Caco-2 (cell line): ENCODE data around the gene MOB3B. TPM values are rescaled to one million over a fixed set of nuclear protein-coding genes. Genes with fewer than 3 reads are reported as not detected.

Source experiments
- BruUV-seq: library from RNA; stranded (reverse); fragments of 400-500 nt; replicated peaks from 2 replicates; lab custom pipeline; 2021; lab: Mats Ljungman, UMichigan
- CTCF ChIA-PET: fragments of 300-600 bp; sonication (Branson Sonifier 250); formaldehyde crosslinking; loops from one replicate; lab custom pipeline; 2022; ENCODE audit warnings: antibody characterized with exemption; lab: Charles Lee
- POLR2A ChIA-PET: fragments of 300-600 bp; sonication (Branson Sonifier 250); formaldehyde crosslinking; loops from one replicate; lab custom pipeline; 2022; ENCODE audit warnings: antibody characterized with exemption; lab: Charles Lee
- DNase-seq, 2 experiments: peaks; one replicate each; pipeline versions ENCODE4 v3.0.0 to v3.0.0-alpha.2; 2020 to 2022
- H3K27me3 ChIP-seq: replicated peaks from 2 replicates; pipeline ENCODE4 v1.6.0; 2011; ENCODE audit warnings: low read length; ENCODE audit not compliant: control insufficient read depth, insufficient read depth
- H3K36me3 ChIP-seq: 2 replicates; pipeline ENCODE4 v1.5.1; 2011; ENCODE audit warnings: low read length; ENCODE audit not compliant: control insufficient read depth, insufficient read depth
- H3K4me1 ChIP-seq: fragments of 250-450 bp; sonication (Bioruptor Pico); 2 replicates; pipeline ENCODE4 v1.5.1; 2020; ENCODE audit warnings: mild to moderate bottlenecking
- H3K4me3 ChIP-seq: 2 replicates; pipeline ENCODE4 v1.5.1; 2011; ENCODE audit warnings: low read depth, mild to moderate bottlenecking, control low read depth, low read length
- H3K9me3 ChIP-seq: fragments of 250-450 bp; sonication (Bioruptor Pico); 2 replicates; pipeline ENCODE4 v1.5.1; 2020; ENCODE audit warnings: mild to moderate bottlenecking, moderate library complexity
- H3K27ac Mint-ChIP-seq: one replicate; pipeline ENCODE4 v1.8.0; 2022; ENCODE audit warnings: mixed read lengths; ENCODE audit not compliant: unreplicated experiment
- H3K27me3 Mint-ChIP-seq: one replicate; pipeline ENCODE4 v1.8.0; 2022; ENCODE audit warnings: mixed read lengths; ENCODE audit not compliant: insufficient read depth, unreplicated experiment
- H3K36me3 Mint-ChIP-seq: one replicate; pipeline ENCODE4 v1.8.0; 2022; ENCODE audit warnings: mild to moderate bottlenecking, mixed read lengths; ENCODE audit not compliant: insufficient read depth, unreplicated experiment
- H3K4me1 Mint-ChIP-seq: one replicate; pipeline ENCODE4 v1.8.0; 2022; ENCODE audit warnings: low read depth, mixed read lengths; ENCODE audit not compliant: unreplicated experiment
- H3K4me3 Mint-ChIP-seq: one replicate; pipeline ENCODE4 v1.8.0; 2022; ENCODE audit warnings: mild to moderate bottlenecking, moderate library complexity, mixed read lengths; ENCODE audit not compliant: unreplicated experiment
- H3K9me3 Mint-ChIP-seq: one replicate; pipeline ENCODE4 v1.8.0; 2022; ENCODE audit warnings: mixed read lengths; ENCODE audit not compliant: unreplicated experiment
- CTCF ChIP-seq, 2 experiments: fragments of 200-600 bp in 1 of 2; IDR thresholded peaks; 1 replicate in 1 of 2; 2 replicates in 1 of 2; pipeline versions ENCODE4 v1.5.1 to v1.8.0; 2011 to 2022; ENCODE audit warnings: antibody characterized with exemption in 1 of 2, control low read depth in 1 of 2, inconsistent platforms in 1 of 2, low read depth in 1 of 2, low read length in 1 of 2, mild to moderate bottlenecking in 1 of 2, moderate library complexity in 1 of 2; ENCODE audit not compliant: insufficient read depth in 1 of 2, severe bottlenecking in 1 of 2, unreplicated experiment in 1 of 2
- intact Hi-C: fragments of 100-400 bp; cut with micrococcal nuclease; formaldehyde crosslinking; loops from one replicate; pipeline ENCODE4 v1.10.0; 2022; ENCODE audit not compliant: unreplicated experiment
- total RNA-seq: library from RNA; stranded (reverse); gene quantifications from 2 replicates; pipeline ENCODE4 v1.2.3, GENCODE V29; 2022

MOB3B gene
- total RNA-seq, 1 experiment from 2014 or later: 5.3 TPM

- Histone ChIP-seq H3K36me3 (no peaks in the 10 kb centered on the region), H3K4me3 (no peak overlapping the region), H3K27me3 (no peaks in the 10 kb centered on the region), H3K4me1 (no peaks in the 10 kb centered on the region), H3K9me3 (no peaks in the 10 kb centered on the region)
- Mint-ChIP-seq H3K4me3 (no peak overlapping the region), H3K4me1 (no peaks in the 10 kb centered on the region), H3K27ac (no peak overlapping the region), H3K9me3 (no peaks in the 10 kb centered on the region), H3K36me3 (no peaks in the 10 kb centered on the region), H3K27me3 (no peaks in the 10 kb centered on the region)
- no peak for DNase-seq
- TF ChIP-seq CTCF (IDR thresholded peaks at IDR 0.05; ENCODE audit: insufficient read depth in 1 of 2, low read depth in 1 of 2, low read length in 1 of 2, severe bottlenecking in 1 of 2, unreplicated experiment in 1 of 2): no peak
- intact Hi-C loops: no loop called here
- BruUV-seq: no TSS peak
- ChIA-PET POLR2A (no interaction called here), CTCF (no interaction called here)
Measured at GRCh38 chr9:27349698-27350080, 179.9 kb downstream of the MOB3B start.

GRCh38 chr9:27348785-27349697, 180.6 kb downstream of the MOB3B start:
- no peaks in the 10 kb centered on the region for H3K4me1 Mint-ChIP-seq
- Histone ChIP-seq H3K27me3 (no peaks in the 10 kb centered on the region), H3K9me3 (no peaks in the 10 kb centered on the region), H3K4me1 (no peaks in the 10 kb centered on the region), H3K4me3 (no peak overlapping the region), H3K36me3 (no peaks in the 10 kb centered on the region)
- BruUV-seq: no TSS peak
- H3K9me3 Mint-ChIP-seq: no peaks in the 10 kb centered on the region
- TF ChIP-seq CTCF (IDR thresholded peaks at IDR 0.05; ENCODE audit: insufficient read depth in 1 of 2, low read depth in 1 of 2, low read length in 1 of 2, severe bottlenecking in 1 of 2, unreplicated experiment in 1 of 2): no peak
- ChIA-PET CTCF (no interaction called here), POLR2A (no interaction called here)
- no peak overlapping the region for H3K4me3 Mint-ChIP-seq
- H3K27me3 Mint-ChIP-seq: no peaks in the 10 kb centered on the region
- H3K36me3 Mint-ChIP-seq: no peaks in the 10 kb centered on the region
- no peak overlapping the region for H3K27ac Mint-ChIP-seq
- intact Hi-C loops: no loop called here
- no peak for DNase-seq

- POLR2A ChIA-PET: no interaction called here
- H3K36me3 Mint-ChIP-seq: no peaks in the 10 kb centered on the region
- H3K4me1 ChIP-seq: no peaks in the 10 kb centered on the region
- no peak for DNase-seq
- TF ChIP-seq CTCF (IDR thresholded peaks at IDR 0.05; ENCODE audit: insufficient read depth in 1 of 2, low read depth in 1 of 2, low read length in 1 of 2, severe bottlenecking in 1 of 2, unreplicated experiment in 1 of 2): no peak
- intact Hi-C loops: no loop called here
- CTCF ChIA-PET: no interaction called here
- H3K4me3 Mint-ChIP-seq: no peak overlapping the region
- H3K9me3 Mint-ChIP-seq: no peaks in the 10 kb centered on the region
- H3K4me1 Mint-ChIP-seq: no peaks in the 10 kb centered on the region
- no peak overlapping the region for H3K27ac Mint-ChIP-seq
- BruUV-seq: no TSS peak
- no peaks in the 10 kb centered on the region for H3K27me3 Mint-ChIP-seq
- no peaks in the 10 kb centered on the region for H3K9me3 ChIP-seq
- no peak overlapping the region for H3K4me3 ChIP-seq
- no peaks in the 10 kb centered on the region for H3K27me3 ChIP-seq
- H3K36me3 ChIP-seq: no peaks in the 10 kb centered on the region
Measured at GRCh38 chr9:27347889-27348288, 181.7 kb downstream of the MOB3B start.
